ENCODE data around the gene NAV3.
A peak's percentile ranks its signal among the peaks of the same experiment; 100 is the strongest.

Gene NAV3

DNA sequence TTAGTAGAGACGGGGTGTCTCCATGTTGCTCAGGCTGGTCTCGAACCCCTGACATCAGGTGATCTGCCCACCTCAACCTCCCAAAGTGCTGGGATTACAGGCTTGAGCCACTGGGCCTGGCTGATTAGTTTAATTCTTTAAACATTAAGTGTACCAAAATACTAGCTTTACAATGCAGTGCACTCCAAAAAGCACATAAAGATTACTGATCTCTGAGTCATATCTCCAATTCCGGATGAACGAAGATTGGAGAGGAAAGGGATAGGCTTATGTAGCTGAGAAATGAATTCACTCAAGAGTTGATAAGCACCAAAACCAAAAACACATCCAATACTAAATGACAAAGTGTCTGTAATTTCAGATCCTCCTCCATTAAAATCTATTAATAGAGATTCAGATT is 15.1 kb downstream of the NAV3 start:
- peak; percentile 52 for DNase-seq
- in situ Hi-C loops (cut with HindIII; ENCODE audit: low pct_ligation_motif_present, low sequenced_read_pairs): no loop called here
- Histone ChIP-seq H3K36me3 (replicated peaks) (no peaks in the 10 kb centered on the region), H3K27me3 (replicated peaks) (no peaks in the 10 kb centered on the region), H3K27ac (peak overlapping the region; percentile 77), H3K4me3 (ENCODE audit: low read depth, low read length) (no peak overlapping the region)
- TF ChIP-seq, protein P1, sequence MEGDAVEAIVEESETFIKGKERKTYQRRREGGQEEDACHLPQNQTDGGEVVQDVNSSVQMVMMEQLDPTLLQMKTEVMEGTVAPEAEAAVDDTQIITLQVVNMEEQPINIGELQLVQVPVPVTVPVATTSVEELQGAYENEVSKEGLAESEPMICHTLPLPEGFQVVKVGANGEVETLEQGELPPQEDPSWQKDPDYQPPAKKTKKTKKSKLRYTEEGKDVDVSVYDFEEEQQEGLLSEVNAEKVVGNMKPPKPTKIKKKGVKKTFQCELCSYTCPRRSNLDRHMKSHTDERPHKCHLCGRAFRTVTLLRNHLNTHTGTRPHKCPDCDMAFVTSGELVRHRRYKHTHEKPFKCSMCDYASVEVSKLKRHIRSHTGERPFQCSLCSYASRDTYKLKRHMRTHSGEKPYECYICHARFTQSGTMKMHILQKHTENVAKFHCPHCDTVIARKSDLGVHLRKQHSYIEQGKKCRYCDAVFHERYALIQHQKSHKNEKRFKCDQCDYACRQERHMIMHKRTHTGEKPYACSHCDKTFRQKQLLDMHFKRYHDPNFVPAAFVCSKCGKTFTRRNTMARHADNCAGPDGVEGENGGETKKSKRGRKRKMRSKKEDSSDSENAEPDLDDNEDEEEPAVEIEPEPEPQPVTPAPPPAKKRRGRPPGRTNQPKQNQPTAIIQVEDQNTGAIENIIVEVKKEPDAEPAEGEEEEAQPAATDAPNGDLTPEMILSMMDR (IDR thresholded peaks at IDR 0.05; ENCODE audit: low read depth, low read length, missing control alignments): no peak

DNA sequence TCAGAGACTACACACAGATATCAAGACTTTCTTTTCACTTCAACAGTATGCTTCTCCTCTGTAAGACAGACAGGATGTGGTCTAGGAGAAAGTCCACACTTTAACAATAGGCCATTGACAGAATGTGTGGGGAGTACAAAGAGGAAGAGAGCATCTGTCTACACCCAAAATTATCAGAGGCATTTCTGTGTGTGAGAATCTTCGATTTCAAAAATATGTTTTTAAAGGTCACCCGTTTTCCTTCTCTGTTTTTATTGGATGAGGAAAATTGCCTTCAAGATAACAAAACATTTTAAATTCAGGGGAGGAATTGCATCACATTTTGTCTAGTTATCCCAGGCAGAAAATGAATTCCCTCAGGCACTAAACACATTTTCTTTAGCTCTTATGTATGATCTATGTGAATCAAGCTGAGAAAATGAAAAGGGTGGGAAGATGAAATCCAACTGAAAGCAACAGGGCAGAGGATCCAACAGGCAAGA is 16.4 kb downstream of the NAV3 start:
- Histone ChIP-seq H3K27ac (peak overlapping the region; percentile 77), H3K4me3 (ENCODE audit: low read depth, low read length) (no peak overlapping the region), H3K36me3 (replicated peaks) (no peaks in the 10 kb centered on the region), H3K27me3 (replicated peaks) (no peaks in the 10 kb centered on the region)
- in situ Hi-C loops (cut with HindIII; ENCODE audit: low pct_ligation_motif_present, low sequenced_read_pairs): no loop called here
- TF ChIP-seq, protein P1 (IDR thresholded peaks at IDR 0.05; ENCODE audit: low read depth, low read length, missing control alignments): no peak
- DNase-seq: no peak

DNA sequence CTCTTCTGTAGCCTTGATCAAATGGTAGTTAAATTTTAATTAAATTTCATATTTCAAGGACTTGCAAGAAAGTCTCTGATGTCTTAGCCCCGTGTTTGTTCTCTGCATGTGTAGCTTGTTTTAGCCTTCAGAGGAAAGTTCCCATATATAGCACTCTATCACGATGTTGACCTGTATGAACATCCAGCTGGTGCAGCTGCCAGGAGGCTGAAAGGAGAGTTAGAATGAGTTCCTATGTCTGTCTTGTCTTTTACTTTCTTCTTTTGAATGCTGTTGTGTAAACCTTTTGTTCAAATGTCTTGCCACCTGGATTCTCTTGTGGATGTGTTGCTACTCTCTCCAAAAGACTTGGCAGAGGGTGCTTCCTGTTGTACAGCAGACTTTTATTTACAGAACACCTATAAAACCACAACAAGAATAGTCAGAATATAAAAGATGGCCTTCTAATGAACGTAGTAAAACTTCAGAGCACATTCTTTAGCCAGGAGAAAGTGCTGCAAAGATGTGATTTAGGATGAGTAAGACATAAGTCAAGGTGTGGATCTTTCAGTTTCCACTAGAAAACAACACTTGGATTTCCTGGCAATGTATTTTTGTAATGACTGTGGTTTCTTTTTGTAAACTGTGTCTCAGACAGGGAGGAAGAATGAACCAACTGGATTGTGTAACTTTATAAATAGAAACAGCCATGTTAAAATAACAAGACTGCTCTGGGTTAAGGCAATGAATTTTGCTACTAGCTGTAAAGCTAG is 17.2 kb downstream of the NAV3 start:
- TF ChIP-seq, protein P1 (IDR thresholded peaks at IDR 0.05; ENCODE audit: low read depth, low read length, missing control alignments): no peak
- Histone ChIP-seq H3K36me3 (replicated peaks) (no peaks in the 10 kb centered on the region), H3K27me3 (replicated peaks) (no peaks in the 10 kb centered on the region), H3K4me3 (ENCODE audit: low read depth, low read length) (no peak overlapping the region), H3K27ac (peak overlapping the region; percentile 77)
- peak; percentile 52 for DNase-seq
- in situ Hi-C loops (cut with HindIII; ENCODE audit: low pct_ligation_motif_present, low sequenced_read_pairs): no loop called here

DNA sequence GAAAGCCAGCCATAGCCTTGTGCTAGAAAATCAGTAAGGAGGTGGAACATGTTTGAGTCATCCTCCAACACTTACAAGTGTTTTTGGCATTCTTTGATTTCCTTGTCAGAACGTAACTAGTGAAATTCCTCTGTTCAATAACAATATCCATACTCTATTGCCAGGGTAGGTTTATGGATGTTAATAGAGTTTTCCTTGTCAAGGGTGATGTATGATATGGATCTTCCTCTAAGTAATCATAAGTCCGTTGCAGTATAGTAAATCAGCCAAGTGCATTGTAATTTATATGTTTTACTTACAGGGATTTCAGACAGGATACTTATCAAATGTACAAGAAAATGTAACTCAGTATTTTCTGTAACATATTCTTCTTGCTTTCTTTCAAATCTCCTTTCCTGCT is 19.4 kb downstream of the NAV3 start:
- no peaks in the 10 kb centered on the region for H3K36me3 ChIP-seq (replicated peaks)
- no peaks in the 10 kb centered on the region for H3K27me3 ChIP-seq (replicated peaks)
- no peak overlapping the region for H3K27ac ChIP-seq
- TF ChIP-seq, protein P1 (IDR thresholded peaks at IDR 0.05; ENCODE audit: low read depth, low read length, missing control alignments): no peak
- no peak for DNase-seq
- H3K4me3 ChIP-seq (ENCODE audit: low read depth, low read length): no peak overlapping the region
- in situ Hi-C loops (cut with HindIII; ENCODE audit: low pct_ligation_motif_present, low sequenced_read_pairs): no loop called here

DNA sequence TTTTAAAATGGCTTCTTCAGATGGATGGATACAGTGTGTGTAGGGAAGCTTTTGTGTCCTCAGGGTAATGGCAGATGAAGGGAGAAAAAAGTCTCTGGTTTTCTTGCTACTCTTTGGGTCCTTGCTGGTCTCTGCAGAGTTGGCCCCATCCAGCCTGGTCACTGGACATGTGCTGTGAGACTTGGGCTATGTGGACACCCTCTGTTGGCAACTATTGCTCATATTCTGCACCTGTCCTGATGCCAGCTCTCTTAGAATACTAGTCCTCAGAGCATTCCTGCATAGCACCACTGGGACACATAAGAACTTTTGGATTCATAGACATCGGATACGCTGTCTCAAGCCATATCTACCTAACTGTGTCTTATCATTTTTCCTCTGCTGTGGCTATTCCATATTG is 20.0 kb downstream of the NAV3 start:
- no peak overlapping the region for H3K27ac ChIP-seq
- no peak overlapping the region for H3K4me3 ChIP-seq (ENCODE audit: low read depth, low read length)
- no peaks in the 10 kb centered on the region for H3K36me3 ChIP-seq (replicated peaks)
- DNase-seq: no peak
- in situ Hi-C loops (cut with HindIII; ENCODE audit: low pct_ligation_motif_present, low sequenced_read_pairs): no loop called here
- no peaks in the 10 kb centered on the region for H3K27me3 ChIP-seq (replicated peaks)
- TF ChIP-seq, protein P1 (IDR thresholded peaks at IDR 0.05; ENCODE audit: low read depth, low read length, missing control alignments): no peak

DNA sequence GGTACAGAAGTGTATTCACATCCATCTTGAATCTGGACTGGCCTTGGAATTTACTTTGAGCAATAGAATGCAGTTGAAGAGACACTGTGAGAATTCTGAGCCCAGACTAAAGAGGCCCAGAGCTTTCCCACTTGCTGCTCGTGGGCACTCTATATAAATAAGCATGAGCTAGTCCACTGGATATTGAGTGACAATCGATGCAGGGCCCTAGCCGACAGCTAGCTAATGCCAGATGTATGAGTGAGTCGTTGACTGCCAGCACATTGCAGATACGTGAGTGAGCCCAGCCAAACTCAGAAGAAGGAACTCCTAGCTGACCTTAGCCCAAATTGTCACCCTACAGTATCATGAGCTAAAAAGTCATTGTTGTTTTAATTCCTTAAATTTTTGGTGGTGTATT is 24.9 kb downstream of the NAV3 start:
- no peak for DNase-seq
- Histone ChIP-seq H3K4me3 (ENCODE audit: low read depth, low read length) (no peak overlapping the region), H3K27ac (no peak overlapping the region), H3K27me3 (replicated peaks) (no peaks in the 10 kb centered on the region), H3K36me3 (replicated peaks) (no peaks in the 10 kb centered on the region)
- TF ChIP-seq, protein P1 (IDR thresholded peaks at IDR 0.05; ENCODE audit: low read depth, low read length, missing control alignments): no peak
- in situ Hi-C loops (cut with HindIII; ENCODE audit: low pct_ligation_motif_present, low sequenced_read_pairs): no loop called here
